ENCODE measurements around the gene MECP2.

The MECP2 gene

DNA sequence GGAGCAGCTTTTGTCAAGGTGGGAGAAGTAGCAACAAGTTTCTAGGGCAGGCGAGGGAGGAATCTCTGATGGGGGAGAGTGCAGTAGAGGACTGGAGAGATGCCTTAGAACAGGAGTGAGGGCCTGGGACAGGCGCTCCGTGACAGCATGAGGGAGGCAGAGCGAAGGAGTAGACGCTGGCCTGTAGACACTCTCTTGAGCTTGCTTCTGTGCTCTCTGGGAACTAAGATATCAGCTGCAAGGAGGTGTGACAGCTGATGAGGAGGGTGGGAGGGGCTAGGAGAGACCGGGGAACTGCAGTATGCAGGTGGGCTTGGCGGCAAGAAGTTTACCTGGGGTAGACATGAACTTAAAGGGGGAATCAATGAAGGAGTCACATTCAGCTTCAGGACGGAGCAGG lies 35.7 kb downstream of the MECP2 start:
- no peaks in the 10 kb centered on the region for H3K9me3 Mint-ChIP-seq
- H3K4me1 Mint-ChIP-seq = peaks cover 53% of the 10 kb centered on the region
- H3K27me3 Mint-ChIP-seq = no peaks in the 10 kb centered on the region
- no peak for ATAC-seq (ENCODE audit: low read depth)
- DNase-seq (ENCODE audit: low spot score in 2 of 2) = no peak
- H3K4me3 Mint-ChIP-seq = no peak overlapping the region
- peaks cover 10% of the 10 kb centered on the region for H3K36me3 Mint-ChIP-seq
- H3K27ac Mint-ChIP-seq = peak overlapping the region; percentile 38

- ATAC-seq (ENCODE audit: low read depth) = no peak
- DNase-seq (ENCODE audit: low spot score in 2 of 2) = no peak
- Mint-ChIP-seq H3K27me3 (no peaks in the 10 kb centered on the region), H3K27ac (peak overlapping the region; percentile 72), H3K9me3 (no peaks in the 10 kb centered on the region), H3K36me3 (peaks cover 10% of the 10 kb centered on the region), H3K4me1 (peaks cover 48% of the 10 kb centered on the region), H3K4me3 (no peak overlapping the region)
These were observed 37.7 kb downstream of the MECP2 start for GRCh38 chrX:154059729-154060245.

- peaks cover 42% of the 10 kb centered on the region for H3K4me1 Mint-ChIP-seq
- H3K27me3 Mint-ChIP-seq = no peaks in the 10 kb centered on the region
- H3K9me3 Mint-ChIP-seq = no peaks in the 10 kb centered on the region
- DNase-seq (ENCODE audit: low spot score in 2 of 2) (no peak), ATAC-seq (ENCODE audit: low read depth) (no peak)
- peak overlapping the region; percentile 72 for H3K27ac Mint-ChIP-seq
- H3K36me3 Mint-ChIP-seq = peaks cover 10% of the 10 kb centered on the region
- H3K4me3 Mint-ChIP-seq = no peak overlapping the region
These were observed 38.3 kb downstream of the MECP2 start for GRCh38 chrX:154059231-154059630.

DNA sequence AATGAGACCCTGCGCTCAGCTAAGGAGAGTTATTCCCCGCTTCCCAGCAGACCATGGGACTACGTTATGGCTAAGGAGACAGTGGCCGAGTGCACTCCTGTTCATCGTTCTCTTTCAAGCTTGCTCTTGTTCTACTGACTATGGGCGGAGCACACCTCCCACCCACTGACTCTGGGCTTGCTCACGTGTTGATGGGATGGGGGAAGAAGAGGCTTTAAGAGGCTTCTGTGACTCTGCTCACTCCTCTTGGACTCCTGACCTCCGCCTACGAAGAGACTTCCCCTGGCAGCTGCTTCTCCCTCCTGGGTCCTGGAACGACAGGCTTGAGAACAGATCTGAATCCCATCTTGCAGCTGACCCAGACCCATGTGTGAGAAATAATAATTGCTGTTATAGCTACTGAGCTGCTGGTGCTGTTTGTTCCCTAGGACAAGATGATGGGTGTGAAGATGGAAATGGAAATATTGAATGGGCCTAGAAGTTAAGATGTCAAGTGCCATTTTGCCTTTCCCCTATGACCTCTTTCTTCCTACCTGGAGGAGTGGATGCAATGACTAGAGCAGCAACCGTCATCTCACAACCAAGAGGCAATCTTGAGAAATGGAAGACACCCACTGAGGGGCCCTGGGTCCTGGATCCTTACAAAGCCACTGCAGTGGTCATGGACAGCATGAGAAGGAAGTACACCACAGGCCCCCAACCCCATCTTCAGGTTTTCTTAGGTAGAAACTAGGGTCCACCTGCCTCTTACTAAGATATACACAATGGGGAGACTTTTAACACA lies 39.1 kb downstream of the MECP2 start:
- ATAC-seq (ENCODE audit: low read depth) = no peak
- Mint-ChIP-seq H3K4me1 (peaks cover 35% of the 10 kb centered on the region), H3K27me3 (no peaks in the 10 kb centered on the region), H3K4me3 (no peak overlapping the region), H3K9me3 (no peaks in the 10 kb centered on the region), H3K36me3 (peaks cover 10% of the 10 kb centered on the region), H3K27ac (peak overlapping the region; percentile 53)
- no peak for DNase-seq (ENCODE audit: low spot score in 2 of 2)

DNA sequence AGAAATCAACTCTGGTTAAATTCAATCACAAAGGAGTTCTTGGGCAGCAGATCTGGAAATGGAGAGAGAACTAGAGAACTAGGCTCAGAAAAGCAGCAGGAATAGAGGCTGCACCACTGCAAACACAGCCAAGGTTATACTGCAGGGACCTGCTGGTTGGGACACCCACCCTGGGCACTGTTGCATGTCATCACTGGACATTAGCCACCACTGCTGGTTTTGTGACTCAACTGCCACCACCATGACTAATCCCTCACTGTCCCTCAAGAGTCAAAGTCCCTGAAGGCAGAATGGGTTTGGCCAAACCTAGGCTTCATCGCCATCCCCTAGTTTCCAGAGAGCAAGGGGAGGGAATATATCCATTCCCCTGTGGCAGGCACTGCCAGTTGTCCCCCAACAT lies 39.7 kb downstream of the MECP2 start:
- Mint-ChIP-seq H3K36me3 (peaks cover 10% of the 10 kb centered on the region), H3K4me1 (peaks cover 33% of the 10 kb centered on the region), H3K27ac (peak overlapping the region; percentile 53), H3K9me3 (no peaks in the 10 kb centered on the region), H3K4me3 (no peak overlapping the region), H3K27me3 (no peaks in the 10 kb centered on the region)
- DNase-seq (ENCODE audit: low spot score in 2 of 2) (no peak), ATAC-seq (ENCODE audit: low read depth) (no peak)

GRCh38 chrX:154056770-154057241 lies 40.7 kb downstream of the MECP2 start:
- Mint-ChIP-seq H3K27me3 (no peaks in the 10 kb centered on the region), H3K36me3 (peaks cover 7% of the 10 kb centered on the region), H3K9me3 (no peaks in the 10 kb centered on the region), H3K4me3 (no peak overlapping the region), H3K4me1 (peaks cover 29% of the 10 kb centered on the region), H3K27ac (peak overlapping the region; percentile 41)
- ATAC-seq (ENCODE audit: low read depth) = no peak
- no peak for DNase-seq (ENCODE audit: low spot score in 2 of 2)

DNA sequence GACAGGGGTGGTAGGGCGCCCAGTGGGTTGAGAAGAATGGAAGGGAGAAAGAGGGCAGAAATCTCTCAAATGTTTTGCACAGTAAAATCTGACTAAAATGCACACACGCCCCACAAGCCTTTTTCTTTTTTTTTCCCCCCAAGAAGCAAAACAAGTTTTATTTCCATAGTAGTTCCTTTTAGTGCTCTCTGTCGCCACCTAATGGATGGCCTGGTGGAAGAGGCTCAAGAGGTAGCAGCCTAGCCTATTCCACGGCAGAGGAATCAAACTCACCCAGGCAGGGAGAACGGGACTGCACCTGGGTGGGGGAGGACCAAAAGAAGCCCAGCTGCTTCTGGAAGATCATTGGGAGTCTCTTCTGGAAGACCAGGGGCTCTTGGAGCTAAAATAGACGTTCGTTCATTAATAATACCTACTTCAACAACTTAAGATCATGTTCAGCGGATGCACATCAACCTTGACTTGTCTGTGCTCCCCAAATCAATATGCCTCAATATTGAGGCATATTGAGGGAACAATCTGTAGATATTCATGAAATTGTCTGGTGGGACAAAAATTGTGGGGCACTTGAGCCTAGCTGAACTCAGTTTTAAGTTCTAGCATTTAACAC lies 46.2 kb downstream of the MECP2 start:
- Mint-ChIP-seq H3K36me3 (peaks cover 21% of the 10 kb centered on the region), H3K4me1 (peaks cover 26% of the 10 kb centered on the region)
- peak; percentile 53 to 68 for DNase-seq (ENCODE audit: low spot score in 2 of 2)

DNA sequence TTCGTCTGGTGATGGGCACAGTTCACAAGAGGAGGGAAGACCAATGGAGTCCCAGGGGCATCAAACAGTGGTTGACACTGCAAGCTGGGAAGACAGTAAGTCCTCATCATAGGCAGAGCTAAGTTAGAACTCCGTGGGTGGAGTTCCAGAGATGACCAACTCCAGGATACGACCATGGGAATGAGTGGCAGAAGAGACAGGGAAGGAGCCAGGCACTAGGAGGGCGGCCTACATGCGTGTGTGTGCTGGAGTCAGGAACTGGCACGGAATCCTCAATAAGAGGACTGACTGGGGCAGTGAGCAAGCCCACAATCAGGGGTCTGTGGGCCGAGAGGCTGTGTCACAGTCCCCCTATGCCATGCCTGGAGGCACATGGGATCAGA lies 47.4 kb downstream of the MECP2 start:
- Mint-ChIP-seq H3K27me3 (no peaks in the 10 kb centered on the region), H3K4me1 (peaks cover 26% of the 10 kb centered on the region), H3K27ac (peak overlapping the region; percentile 75), H3K4me3 (no peak overlapping the region), H3K36me3 (peaks cover 21% of the 10 kb centered on the region), H3K9me3 (no peaks in the 10 kb centered on the region)
- no peak for DNase-seq (ENCODE audit: low spot score in 2 of 2)
- no peak for ATAC-seq (ENCODE audit: low read depth)

More for the DNA sequence above, 46.2 kb downstream of the MECP2 start:
- no peaks in the 10 kb centered on the region for H3K27me3 Mint-ChIP-seq
- H3K9me3 Mint-ChIP-seq = no peaks in the 10 kb centered on the region
- H3K4me3 Mint-ChIP-seq = no peak overlapping the region
- H3K27ac Mint-ChIP-seq = peak overlapping the region; percentile 75
- ATAC-seq (ENCODE audit: low read depth) = peak; percentile 65

DNA sequence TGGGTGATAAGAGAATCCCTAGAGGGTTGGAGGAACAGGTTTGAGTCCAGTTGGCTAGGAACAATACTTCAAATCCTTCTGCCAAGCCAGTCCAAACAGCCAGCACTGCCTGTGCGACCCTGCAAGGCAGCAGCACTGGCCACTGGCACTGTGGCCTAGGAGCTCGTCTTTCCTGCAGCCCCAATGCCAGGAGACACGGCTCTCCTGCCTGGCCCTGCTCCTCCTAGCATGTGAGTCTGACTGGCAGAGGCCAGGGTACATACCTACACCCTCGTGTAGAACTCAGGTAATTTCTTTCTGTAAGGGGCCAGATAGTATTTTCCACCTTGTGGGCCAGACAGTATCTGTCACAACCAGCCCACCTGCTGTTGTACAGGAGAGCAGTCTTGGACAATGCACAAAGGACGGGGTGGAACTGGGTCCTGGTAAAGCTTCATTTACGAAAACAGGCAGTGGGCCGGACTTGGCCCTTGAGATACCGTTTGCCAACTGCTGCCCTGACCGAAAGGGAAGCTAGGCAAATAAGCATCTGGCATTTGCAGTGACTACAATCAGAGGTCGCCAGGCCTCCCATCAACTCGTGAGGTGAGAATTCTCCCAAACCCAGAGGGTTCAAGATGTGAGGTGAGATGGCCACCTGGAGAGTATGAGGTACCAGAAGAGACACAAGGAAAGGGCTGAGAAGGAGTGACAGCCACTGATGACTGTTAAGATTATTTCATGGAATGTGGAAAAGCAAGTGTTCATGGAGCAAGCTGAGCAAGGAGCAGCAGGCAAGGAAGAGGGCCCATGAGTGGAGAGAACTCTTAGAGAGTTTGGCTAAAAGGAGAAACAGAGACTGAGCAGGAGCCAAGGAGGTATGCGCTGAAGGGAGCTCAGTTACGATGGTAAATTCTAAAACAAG lies 48.1 kb downstream of the MECP2 start:
- Mint-ChIP-seq H3K27me3 (no peaks in the 10 kb centered on the region), H3K4me1 (peaks cover 26% of the 10 kb centered on the region), H3K36me3 (peaks cover 21% of the 10 kb centered on the region), H3K27ac (peak overlapping the region; percentile 75), H3K9me3 (no peaks in the 10 kb centered on the region), H3K4me3 (no peak overlapping the region)
- ATAC-seq (ENCODE audit: low read depth) (no peak), DNase-seq (ENCODE audit: low spot score in 2 of 2) (no peak)

DNA sequence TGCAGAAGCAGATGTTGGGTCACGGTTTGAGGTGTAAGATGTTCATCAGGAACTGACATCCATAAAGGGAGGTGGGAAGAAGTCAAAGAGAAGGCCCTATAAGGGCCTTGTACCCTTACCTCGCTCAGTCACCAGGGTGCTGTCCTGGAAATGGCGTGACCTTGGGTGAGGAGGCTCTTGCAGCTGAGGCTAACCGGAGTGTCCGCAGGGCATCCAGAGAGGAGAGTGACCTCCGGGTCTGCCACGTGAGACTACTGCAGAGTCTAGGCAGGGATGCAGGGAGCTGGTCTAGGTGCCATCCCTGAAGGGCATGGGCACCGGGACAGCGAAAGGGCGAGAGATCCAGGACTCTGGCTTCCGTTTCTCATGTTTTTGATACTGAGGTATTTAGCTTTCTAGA lies 49.1 kb downstream of the MECP2 start:
- Mint-ChIP-seq H3K27me3 (no peaks in the 10 kb centered on the region), H3K27ac (no peak overlapping the region), H3K4me1 (peaks cover 26% of the 10 kb centered on the region), H3K36me3 (peaks cover 21% of the 10 kb centered on the region), H3K4me3 (no peak overlapping the region), H3K9me3 (no peaks in the 10 kb centered on the region)
- DNase-seq (ENCODE audit: low spot score in 2 of 2) = no peak
- ATAC-seq (ENCODE audit: low read depth) = no peak

GRCh38 chrX:154046940-154047610 lies 50.4 kb downstream of the MECP2 start:
- no peak for ATAC-seq (ENCODE audit: low read depth)
- Mint-ChIP-seq H3K4me1 (peaks cover 26% of the 10 kb centered on the region), H3K36me3 (peaks cover 21% of the 10 kb centered on the region), H3K27me3 (no peaks in the 10 kb centered on the region), H3K9me3 (no peaks in the 10 kb centered on the region), H3K4me3 (no peak overlapping the region), H3K27ac (peak overlapping the region; percentile 79)
- DNase-seq (ENCODE audit: low spot score in 2 of 2) = no peak

- H3K36me3 Mint-ChIP-seq = peaks cover 21% of the 10 kb centered on the region
These were observed 51.3 kb downstream of the MECP2 start for GRCh38 chrX:154046031-154046781.

GRCh38 chrX:154044091-154044490 lies 53.4 kb downstream of the MECP2 start:
- ATAC-seq (ENCODE audit: low read depth) = no peak
- H3K27ac Mint-ChIP-seq = no peak overlapping the region
- DNase-seq (ENCODE audit: low spot score in 2 of 2) = no peak
- H3K4me1 Mint-ChIP-seq = peaks cover 21% of the 10 kb centered on the region
- no peaks in the 10 kb centered on the region for H3K27me3 Mint-ChIP-seq
- no peaks in the 10 kb centered on the region for H3K9me3 Mint-ChIP-seq
- no peak overlapping the region for H3K4me3 Mint-ChIP-seq
- peaks cover 11% of the 10 kb centered on the region for H3K36me3 Mint-ChIP-seq

More at GRCh38 chrX:154046031-154046781, 51.3 kb downstream of the MECP2 start:
- Mint-ChIP-seq H3K4me1 (peaks cover 24% of the 10 kb centered on the region), H3K4me3 (no peak overlapping the region), H3K27me3 (no peaks in the 10 kb centered on the region), H3K9me3 (no peaks in the 10 kb centered on the region), H3K27ac (peak overlapping the region; percentile 79)
- ATAC-seq (ENCODE audit: low read depth) (no peak), DNase-seq (ENCODE audit: low spot score in 2 of 2) (no peak)

All from memory B cell (primary cell).